Small intestine (tissue), 7 donors: ENCODE results near the gene NRG3. TPM values are rescaled to one million over a fixed set of nuclear protein-coding genes. Genes with fewer than 3 reads are reported as not detected.

Source experiments
- DNase-seq, 2 donors: peaks; one replicate each; pipeline versions ENCODE4 v3.0.0 to v3.0.0-alpha.2; 2013
- FAIRE-seq: peaks from 2 replicates; lab custom pipeline; 2012; peaks lifted over from hg19 to GRCh38; lab: Jason Lieb, UNC
- H3K27ac ChIP-seq, 3 donors: one replicate each; pipeline ENCODE4 v1.5.1; 2013; ENCODE audit warnings: low read length in 2 of 3, mild to moderate bottlenecking in 2 of 3, control low read depth in 1 of 3, inconsistent platforms in 1 of 3, low read depth in 1 of 3, moderate library complexity in 1 of 3
- H3K27me3 ChIP-seq, 3 donors: one replicate each; pipeline ENCODE4 v1.6.1; 2013; ENCODE audit warnings: low read length in 3 of 3, inconsistent platforms in 1 of 3; ENCODE audit not compliant: control insufficient read depth in 3 of 3, insufficient read depth in 3 of 3
- H3K36me3 ChIP-seq, 3 donors: one replicate each; pipeline ENCODE4 v1.6.1; 2013; ENCODE audit warnings: low read length in 3 of 3, inconsistent platforms in 1 of 3, low read depth in 1 of 3, mild to moderate bottlenecking in 1 of 3, moderate library complexity in 1 of 3; ENCODE audit not compliant: control insufficient read depth in 3 of 3, insufficient read depth in 2 of 3
- H3K4me1 ChIP-seq, 3 donors: one replicate each; pipeline ENCODE4 v1.6.1; 2013; ENCODE audit warnings: low read length in 2 of 3, inconsistent platforms in 1 of 3, low read depth in 1 of 3, mild to moderate bottlenecking in 1 of 3, moderate library complexity in 1 of 3; ENCODE audit not compliant: control insufficient read depth in 3 of 3, insufficient read depth in 2 of 3
- H3K4me3 ChIP-seq, 3 donors: one replicate each; pipeline ENCODE4 v1.5.1; 2013; ENCODE audit warnings: low read length in 3 of 3, control low read depth in 1 of 3, inconsistent platforms in 1 of 3, low read depth in 1 of 3, mild to moderate bottlenecking in 1 of 3, moderate library complexity in 1 of 3
- H3K9me3 ChIP-seq, 2 donors: one replicate each; pipeline ENCODE4 v1.6.1; 2013; ENCODE audit warnings: low read depth in 1 of 2, low read length in 1 of 2; ENCODE audit not compliant: control insufficient read depth in 2 of 2, insufficient read depth in 1 of 2
- WGBS, 3 donors: extraction: QIAGEN DNeasy Blood & Tissue Kit; methylation state at CpG; one replicate each; pipeline ENCODE4 v1.1.7; 2013; 5-methylcytosine and 5-hydroxymethylcytosine counted together
- polyA plus RNA-seq, 4 donors: library from polyadenylated mRNA; stranded (reverse) in 3 of 4; unstranded in 1 of 4; fragments of 200-250 nt in 3 of 4; fragments of 120-200 nt in 1 of 4; gene quantifications; one replicate each; pipeline versions ENCODE4 v1.2.1 to v1.2.3, GENCODE V29; 2013
- donor health status: healthy with polysubstance abuse.
- donor health status: control.
- donor health status: control.
- donor health status: Bipolar disorder and iron deficiency.
- donor health status: healthy.

Gene NRG3
- polyA plus RNA-seq, 4 donors = 0.25 to 0.72 TPM; not detected in 2

GRCh38 chr10:82278401-82279182 lies 403.6 kb downstream of the NRG3 start:
- whole genome bisulfite sequencing, 3 donors = 29 to 55% (median 36%) methylated on average over 10 of the region's 10 CpGs
- H3K4me1 ChIP-seq = no peaks in the 10 kb centered on the region
- H3K27ac ChIP-seq = no peak overlapping the region
- peaks cover 0 to 2% (median 0%) of the 10 kb centered on the region in 3 donors for H3K27me3 ChIP-seq
- H3K9me3 ChIP-seq = no peaks in the 10 kb centered on the region
- H3K36me3 ChIP-seq = no peaks in the 10 kb centered on the region
- no peak for FAIRE-seq
- DNase-seq = no peak
- H3K4me3 ChIP-seq = no peak overlapping the region

- H3K9me3 ChIP-seq = no peaks in the 10 kb centered on the region
- no peaks in the 10 kb centered on the region for H3K36me3 ChIP-seq
- no peaks in the 10 kb centered on the region for H3K4me1 ChIP-seq
- WGBS, 3 donors = 57 to 67% (median 60%) methylated on average over 8 of the region's 8 CpGs
- FAIRE-seq (no peak), DNase-seq (no peak)
- no peaks in the 10 kb centered on the region for H3K27me3 ChIP-seq
- no peak overlapping the region for H3K27ac ChIP-seq
- no peak overlapping the region for H3K4me3 ChIP-seq
These were observed 407.9 kb downstream of the NRG3 start for GRCh38 chr10:82282782-82283456.

GRCh38 chr10:82284180-82284579 lies 409.2 kb downstream of the NRG3 start:
- FAIRE-seq (no peak), DNase-seq (no peak)
- Histone ChIP-seq H3K27me3 (no peaks in the 10 kb centered on the region), H3K36me3 (no peaks in the 10 kb centered on the region), H3K4me3 (no peak overlapping the region), H3K4me1 (no peaks in the 10 kb centered on the region), H3K9me3 (no peaks in the 10 kb centered on the region), H3K27ac (no peak overlapping the region)
- WGBS, 3 donors = 85 to 98% (median 92%) methylated on average over 2 of the region's 2 CpGs

- WGBS, 3 donors = 79 to 88% (median 80%) methylated on average over 6 of the region's 6 CpGs
- Histone ChIP-seq H3K9me3 (no peaks in the 10 kb centered on the region), H3K4me3 (no peak overlapping the region), H3K27me3 (no peaks in the 10 kb centered on the region), H3K27ac (no peak overlapping the region), H3K4me1 (no peaks in the 10 kb centered on the region), H3K36me3 (no peaks in the 10 kb centered on the region)
- DNase-seq = no peak
- no peak for FAIRE-seq
These were observed 413.5 kb downstream of the NRG3 start for GRCh38 chr10:82288461-82288881.

- Histone ChIP-seq H3K4me3 (no peak overlapping the region), H3K27me3 (no peaks in the 10 kb centered on the region), H3K36me3 (no peaks in the 10 kb centered on the region), H3K9me3 (no peaks in the 10 kb centered on the region), H3K27ac (no peak overlapping the region), H3K4me1 (no peaks in the 10 kb centered on the region)
- 65 to 78% (median 71%) methylated on average over 3 of the region's 3 CpGs for WGBS, 3 donors
- DNase-seq (no peak), FAIRE-seq (no peak)
These were observed 415.0 kb downstream of the NRG3 start for GRCh38 chr10:82289945-82290344.

GRCh38 chr10:82294874-82295378 lies 419.9 kb downstream of the NRG3 start:
- Histone ChIP-seq H3K4me1 (no peaks in the 10 kb centered on the region), H3K27me3 (no peaks in the 10 kb centered on the region), H3K27ac (no peak overlapping the region), H3K9me3 (peaks cover 0 to 1% of the 10 kb centered on the region in 2 donors), H3K36me3 (no peaks in the 10 kb centered on the region), H3K4me3 (no peak overlapping the region)
- 75 to 81% (median 79%) methylated on average over 3 of the region's 3 CpGs for WGBS, 3 donors
- DNase-seq = no peak
- FAIRE-seq = no peak

GRCh38 chr10:82308641-82309040 lies 433.6 kb downstream of the NRG3 start:
- no peaks in the 10 kb centered on the region for H3K4me1 ChIP-seq
- 53 to 68% (median 66%) methylated on average over 4 of the region's 4 CpGs for WGBS, 3 donors
- FAIRE-seq (no peak), DNase-seq (no peak)
- H3K27ac ChIP-seq = no peak overlapping the region
- H3K9me3 ChIP-seq = peaks cover 0 to 2% of the 10 kb centered on the region in 2 donors
- H3K4me3 ChIP-seq = no peak overlapping the region
- H3K27me3 ChIP-seq = no peaks in the 10 kb centered on the region
- H3K36me3 ChIP-seq = no peaks in the 10 kb centered on the region

GRCh38 chr10:82310839-82311238 lies 435.8 kb downstream of the NRG3 start:
- Histone ChIP-seq H3K27ac (no peak overlapping the region), H3K4me3 (no peak overlapping the region), H3K27me3 (no peaks in the 10 kb centered on the region), H3K4me1 (no peaks in the 10 kb centered on the region), H3K9me3 (peaks cover 0 to 2% of the 10 kb centered on the region in 2 donors), H3K36me3 (no peaks in the 10 kb centered on the region)
- DNase-seq (no peak), FAIRE-seq (no peak)
- 59 to 76% (median 62%) methylated on average over 3 of the region's 3 CpGs for WGBS, 3 donors
